ENCODE results near the gene KCNK4.
"Not testable (repeated sequence)": the region's sequence is repeated elsewhere in the genome, so short reads cannot be mapped to it uniquely, and the experiment has no call there.

Gene KCNK4

GRCh38 chr11:64316672-64317324 is 25.7 kb downstream of the KCNK4 start:
- DNase-seq (ENCODE audit: low read depth in 1 of 2, low spot score in 1 of 2): peak in 1 of 2 experiments; percentile 82
- in situ Hi-C loops (cut with HindIII; ENCODE audit: low pct_unique_long_range_greater_than_20kb, low sequenced_read_pairs): no loop called here
- TF ChIP-seq JUND (IDR thresholded peaks at IDR 0.05; ENCODE audit: low read depth): no peak

GRCh38 chr11:64317325-64317960 is 26.3 kb downstream of the KCNK4 start, which contains the start of gene TRMT112:
Gene TRMT112, minus strand, starts transcription at chr11:64317559. Its CDS starts 33 bp downstream, at chr11:64317526.
- in situ Hi-C loops (cut with HindIII; ENCODE audit: low pct_unique_long_range_greater_than_20kb, low sequenced_read_pairs): no loop called here
- no peak for TF ChIP-seq JUND (IDR thresholded peaks at IDR 0.05; ENCODE audit: low read depth)
- DNase-seq (ENCODE audit: low read depth in 1 of 2, low spot score in 1 of 2): peak; percentile 94 to 100

DNA sequence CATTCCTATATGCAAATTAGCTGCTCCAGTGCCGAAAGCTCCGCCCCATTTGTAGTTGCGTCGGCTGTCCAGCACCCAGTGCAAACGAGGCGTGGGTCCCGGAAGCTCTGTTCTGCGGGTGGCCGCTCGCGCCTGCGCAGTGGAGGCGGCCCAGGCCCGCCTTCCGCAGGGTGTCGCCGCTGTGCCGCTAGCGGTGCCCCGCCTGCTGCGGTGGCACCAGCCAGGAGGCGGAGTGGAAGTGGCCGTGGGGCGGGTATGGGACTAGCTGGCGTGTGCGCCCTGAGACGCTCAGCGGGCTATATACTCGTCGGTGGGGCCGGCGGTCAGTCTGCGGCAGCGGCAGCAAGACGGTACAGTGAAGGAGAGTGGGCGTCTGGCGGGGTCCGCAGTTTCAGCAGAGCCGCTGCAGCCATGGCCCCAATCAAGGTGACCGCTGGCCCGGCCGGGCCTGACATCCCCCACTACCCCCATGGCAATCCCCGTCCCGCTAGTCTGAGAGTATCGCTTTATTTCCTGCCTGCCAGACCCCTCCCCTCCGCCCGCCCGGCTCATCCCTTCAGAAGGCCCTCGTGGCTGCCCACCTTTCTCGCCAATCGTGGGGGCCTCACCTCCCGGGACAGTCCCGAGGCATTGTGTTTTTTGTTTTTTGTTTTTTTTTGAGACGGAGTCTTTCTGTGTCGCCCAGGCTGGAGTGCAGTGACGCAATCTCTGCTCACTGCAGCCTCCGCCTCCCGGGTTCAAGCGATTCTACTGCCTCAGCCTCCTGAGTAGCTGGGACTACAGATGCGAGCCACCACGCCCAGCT is 27.1 kb downstream of the KCNK4 start, which contains the start of gene PRDX5:
Gene PRDX5, plus strand, starts transcription at position 161 of the 805 bp plus-strand sequence. Its CDS starts 95 bp downstream, at position 256.
- DNase-seq (ENCODE audit: low read depth in 1 of 2, low spot score in 1 of 2): peak; percentile 96 to 99
- TF ChIP-seq JUND (IDR thresholded peaks at IDR 0.05; ENCODE audit: low read depth): no peak
- in situ Hi-C loops (cut with HindIII; ENCODE audit: low pct_unique_long_range_greater_than_20kb, low sequenced_read_pairs): no loop called here

DNA sequence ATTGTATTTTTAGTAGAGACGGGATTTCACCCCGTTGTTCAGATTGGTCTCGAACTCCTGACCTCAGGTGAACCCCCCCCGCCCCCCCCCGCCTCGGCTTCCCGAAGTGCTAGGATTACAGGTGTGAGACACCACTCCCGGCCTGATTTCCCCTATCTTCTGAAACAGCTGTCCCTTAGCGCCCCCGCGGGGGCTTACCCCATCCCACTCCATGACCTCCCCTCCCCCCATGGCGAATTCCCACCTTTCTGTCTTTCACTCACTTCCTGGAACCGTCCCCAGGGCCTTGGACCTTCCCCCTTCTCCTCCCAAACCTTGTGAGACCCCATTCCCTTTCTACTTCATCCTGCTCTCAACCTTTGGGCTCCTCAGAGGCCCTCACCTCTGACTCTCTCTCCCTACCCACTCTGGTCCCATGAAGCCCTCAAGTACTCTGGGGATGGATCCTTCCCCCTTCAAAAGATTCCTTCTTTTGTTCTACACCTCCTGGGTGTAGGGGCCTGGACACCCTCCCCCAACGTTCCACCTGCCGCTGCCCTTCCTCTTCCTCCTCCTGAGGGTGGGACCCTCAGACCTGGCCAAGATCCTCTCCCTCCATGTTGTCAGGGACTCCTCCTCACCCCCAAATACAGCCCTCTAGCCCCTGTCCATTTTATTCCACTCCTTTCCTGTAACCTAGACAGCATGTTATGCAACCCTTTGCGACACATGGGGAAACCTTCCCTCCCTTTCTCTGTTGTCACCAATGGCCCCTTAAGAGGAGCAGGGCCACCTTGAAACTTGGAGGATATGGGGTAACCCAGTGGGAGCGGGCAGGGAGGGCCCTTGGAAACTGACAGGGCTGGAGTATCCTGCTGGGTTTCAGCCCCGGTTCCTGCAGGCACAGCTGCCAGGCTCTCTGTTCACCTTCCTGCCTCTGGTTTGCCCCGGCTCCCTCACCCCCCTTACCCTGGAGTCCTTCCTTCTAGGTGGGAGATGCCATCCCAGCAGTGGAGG is 28.0 kb downstream of the KCNK4 start:
- DNase-seq (ENCODE audit: low read depth in 1 of 2, low spot score in 1 of 2): no peak
- no peak for TF ChIP-seq JUND (IDR thresholded peaks at IDR 0.05; ENCODE audit: low read depth)
- in situ Hi-C loops (cut with HindIII; ENCODE audit: low pct_unique_long_range_greater_than_20kb, low sequenced_read_pairs): no loop called here

- no peak for DNase-seq (ENCODE audit: low read depth in 1 of 2, low spot score in 1 of 2)
- no peak for TF ChIP-seq JUND (IDR thresholded peaks at IDR 0.05; ENCODE audit: low read depth)
- in situ Hi-C loops (cut with HindIII; ENCODE audit: low pct_unique_long_range_greater_than_20kb, low sequenced_read_pairs): no loop called here
These were observed 29.5 kb downstream of the KCNK4 start for GRCh38 chr11:64320556-64320955.

DNA sequence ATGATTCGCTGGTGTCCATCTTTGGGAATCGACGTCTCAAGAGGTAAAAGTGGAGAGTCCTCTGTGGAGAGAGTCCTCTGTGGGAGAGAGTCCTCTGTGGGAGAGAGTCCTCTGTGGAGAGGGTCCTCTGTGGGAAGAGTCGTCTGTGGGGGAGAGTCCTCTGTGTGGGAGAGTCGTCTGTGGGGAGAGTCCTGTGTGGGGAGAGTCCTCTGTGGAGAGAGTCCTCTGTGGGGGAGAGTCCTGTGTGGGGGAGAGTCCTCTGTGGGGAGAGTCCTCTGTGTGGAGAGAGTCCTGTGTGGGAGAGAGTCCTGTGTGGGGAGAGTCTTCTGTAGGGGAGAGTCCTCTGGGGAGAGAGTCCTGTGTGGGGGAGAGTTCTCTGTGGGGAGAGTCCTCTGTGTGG is 29.9 kb downstream of the KCNK4 start:
- TF ChIP-seq JUND (IDR thresholded peaks at IDR 0.05; ENCODE audit: low read depth): no peak
- in situ Hi-C loops (cut with HindIII; ENCODE audit: low pct_unique_long_range_greater_than_20kb, low sequenced_read_pairs): no loop called here
- DNase-seq (ENCODE audit: low read depth in 1 of 2, low spot score in 1 of 2): no peak

DNA sequence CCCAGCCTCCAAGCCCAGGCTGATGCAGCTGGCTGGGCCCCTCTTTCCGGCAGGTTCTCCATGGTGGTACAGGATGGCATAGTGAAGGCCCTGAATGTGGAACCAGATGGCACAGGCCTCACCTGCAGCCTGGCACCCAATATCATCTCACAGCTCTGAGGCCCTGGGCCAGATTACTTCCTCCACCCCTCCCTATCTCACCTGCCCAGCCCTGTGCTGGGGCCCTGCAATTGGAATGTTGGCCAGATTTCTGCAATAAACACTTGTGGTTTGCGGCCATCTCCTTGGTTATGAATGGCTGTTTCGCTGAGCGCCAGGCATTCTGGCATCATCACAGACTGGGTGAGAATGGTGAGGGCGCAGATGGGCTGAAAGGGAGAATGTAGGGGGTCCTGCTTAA is 30.4 kb downstream of the KCNK4 start:
- in situ Hi-C loops (cut with HindIII; ENCODE audit: low pct_unique_long_range_greater_than_20kb, low sequenced_read_pairs): no loop called here
- no peak for TF ChIP-seq JUND (IDR thresholded peaks at IDR 0.05; ENCODE audit: low read depth)
- no peak for DNase-seq (ENCODE audit: low read depth in 1 of 2, low spot score in 1 of 2)

DNA sequence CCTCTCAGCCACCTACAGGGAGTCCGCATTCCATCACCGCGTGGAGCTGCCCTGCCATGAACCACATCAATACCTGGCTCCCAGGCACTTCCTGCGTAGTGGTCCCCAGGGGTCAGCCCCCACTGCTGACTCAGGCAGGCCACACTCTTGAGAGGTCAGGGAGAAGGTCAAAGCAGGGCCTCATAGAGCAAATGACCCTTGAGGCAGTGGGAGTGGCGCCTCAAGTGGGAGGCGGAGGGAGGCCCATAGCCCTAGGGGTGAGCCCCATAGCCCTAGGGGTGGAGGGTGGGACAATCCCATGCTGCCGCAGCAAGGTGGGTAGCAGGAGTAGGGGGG is 31.8 kb downstream of the KCNK4 start:
- in situ Hi-C loops (cut with HindIII; ENCODE audit: low pct_unique_long_range_greater_than_20kb, low sequenced_read_pairs): no loop called here
- no peak for DNase-seq (ENCODE audit: low read depth in 1 of 2, low spot score in 1 of 2)
- no peak for TF ChIP-seq JUND (IDR thresholded peaks at IDR 0.05; ENCODE audit: low read depth)

- DNase-seq (ENCODE audit: low read depth in 1 of 2, low spot score in 1 of 2): no peak
- in situ Hi-C loops (cut with HindIII; ENCODE audit: low pct_unique_long_range_greater_than_20kb, low sequenced_read_pairs): no loop called here
- no peak for TF ChIP-seq JUND (IDR thresholded peaks at IDR 0.05; ENCODE audit: low read depth)
These were observed 32.3 kb downstream of the KCNK4 start for GRCh38 chr11:64323373-64323772.

DNA sequence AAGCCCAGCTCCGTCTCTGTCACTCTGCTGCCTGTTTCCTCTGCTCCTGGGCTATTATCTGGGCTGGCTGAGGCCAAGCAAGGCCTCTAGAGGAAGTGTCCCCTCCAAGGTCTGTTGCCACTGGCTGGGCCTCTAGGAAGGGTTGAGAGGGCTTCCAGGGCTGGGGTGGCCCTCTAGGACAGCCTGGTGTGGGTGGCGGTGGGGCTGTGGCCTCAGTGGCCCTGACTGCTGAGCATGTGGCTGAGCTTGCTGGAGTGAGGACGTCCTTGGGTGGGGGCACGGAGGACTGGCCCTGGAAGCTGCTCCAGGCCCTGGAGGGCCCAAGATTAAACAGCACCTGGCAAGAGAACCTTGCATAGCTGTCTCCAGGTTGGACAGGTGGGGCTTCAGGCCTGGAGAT is 32.9 kb downstream of the KCNK4 start:
- in situ Hi-C loops (cut with HindIII; ENCODE audit: low pct_unique_long_range_greater_than_20kb, low sequenced_read_pairs); DNase-seq (ENCODE audit: low read depth in 1 of 2, low spot score in 1 of 2): not testable (repeated sequence)

DNA sequence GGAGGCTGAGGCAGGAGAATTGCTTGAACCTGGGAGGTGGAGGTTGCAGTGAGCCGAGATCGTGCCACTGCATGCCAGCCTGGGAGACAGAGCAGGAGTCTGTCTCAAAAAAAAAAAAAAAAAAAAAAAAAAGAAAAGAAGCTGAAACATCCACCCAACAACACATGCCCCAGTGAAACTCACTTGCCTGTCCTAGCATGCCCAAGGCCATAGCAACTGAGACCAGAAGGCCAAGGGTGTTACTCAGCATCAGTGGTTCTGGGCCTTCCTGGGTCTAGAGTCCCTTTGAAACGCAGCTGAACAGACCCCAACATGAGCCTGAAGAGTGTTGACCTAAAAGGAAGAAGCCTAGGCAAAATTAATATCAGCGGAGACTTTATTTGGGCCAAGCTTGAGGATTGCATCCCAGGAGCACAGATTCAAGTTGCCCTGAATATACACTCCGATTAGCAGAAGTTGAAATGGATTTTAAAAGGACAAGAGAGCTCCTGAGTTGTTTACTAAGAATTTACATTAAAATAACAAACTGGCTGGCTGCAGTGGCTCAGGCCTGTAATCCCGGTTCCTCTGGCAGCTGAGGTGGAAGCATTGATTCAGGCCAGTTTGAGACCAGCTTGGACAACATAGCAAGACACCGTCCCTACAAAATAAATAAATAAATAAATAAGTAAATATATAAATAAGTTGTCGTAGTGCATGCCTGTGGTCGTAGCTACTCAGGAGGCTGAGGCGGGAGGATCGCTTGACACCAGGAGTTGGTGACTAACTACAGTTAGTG is 33.8 kb downstream of the KCNK4 start:
- TF ChIP-seq JUND (IDR thresholded peaks at IDR 0.05; ENCODE audit: low read depth): no peak
- in situ Hi-C loops (cut with HindIII; ENCODE audit: low pct_unique_long_range_greater_than_20kb, low sequenced_read_pairs): no loop called here
- DNase-seq (ENCODE audit: low read depth in 1 of 2, low spot score in 1 of 2): no peak

All from T47D (cell line).